Adipocyte (in vitro differentiated cells): ENCODE results near the gene PRDM2.

Experiments
- DNase-seq: peaks from one replicate; pipeline ENCODE4 v3.0.0-alpha.2; 2015; ENCODE audit warnings: low read depth
- H3K27me3 ChIP-seq: replicated peaks from 2 replicates; pipeline ENCODE4 v1.7.0; 2013; ENCODE audit warnings: mild to moderate bottlenecking, low read length, moderate library complexity; ENCODE audit not compliant: control insufficient read depth, insufficient read depth
- H3K36me3 ChIP-seq: 2 replicates; pipeline ENCODE4 v1.7.0; 2013; ENCODE audit warnings: low read length, mild to moderate bottlenecking, moderate library complexity; ENCODE audit not compliant: control insufficient read depth, insufficient read depth, severe bottlenecking
- H3K4me1 ChIP-seq: 2 replicates; pipeline ENCODE4 v1.7.0; 2013; ENCODE audit warnings: mild to moderate bottlenecking, low read length, moderate library complexity; ENCODE audit not compliant: control insufficient read depth, insufficient read depth
- H3K4me3 ChIP-seq: 2 replicates; pipeline ENCODE4 v1.7.0; 2013; ENCODE audit warnings: mild to moderate bottlenecking, low read length, moderate library complexity
- H3K9ac ChIP-seq: 2 replicates; pipeline ENCODE4 v1.7.0; 2013; ENCODE audit warnings: mild to moderate bottlenecking, low read length, moderate library complexity
- H3K9me3 ChIP-seq: 2 replicates; pipeline ENCODE4 v1.7.0; 2013; ENCODE audit warnings: mild to moderate bottlenecking, low read length, moderate library complexity; ENCODE audit not compliant: control insufficient read depth

PRDM2 gene

DNA sequence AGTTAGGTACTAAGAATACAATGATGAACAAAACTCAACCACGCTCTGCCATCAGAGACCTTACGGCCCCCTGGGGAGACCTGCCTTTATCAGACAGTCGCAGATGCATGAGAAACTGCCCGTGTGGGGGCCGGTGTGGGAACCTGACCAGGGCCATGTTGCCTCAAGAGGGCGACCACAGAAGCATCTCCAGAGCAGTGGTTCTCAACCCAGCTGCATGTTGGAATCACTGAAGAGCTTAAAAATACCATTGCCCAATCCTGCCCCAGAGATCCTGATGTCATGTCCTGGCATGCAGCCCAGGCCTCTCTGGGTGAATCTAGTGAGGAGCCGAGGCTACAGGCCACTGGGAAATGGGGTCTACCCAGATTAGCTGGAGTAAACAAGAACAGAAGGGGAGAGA lies 108.7 kb downstream of the PRDM2 start:
- Histone ChIP-seq H3K27me3 (no peaks in the 10 kb centered on the region), H3K9me3 (no peaks in the 10 kb centered on the region), H3K36me3 (no peaks in the 10 kb centered on the region), H3K4me3 (no peak overlapping the region), H3K4me1 (peaks cover 8% of the 10 kb centered on the region), H3K9ac (no peak overlapping the region)
- DNase-seq = peak; percentile 41

DNA sequence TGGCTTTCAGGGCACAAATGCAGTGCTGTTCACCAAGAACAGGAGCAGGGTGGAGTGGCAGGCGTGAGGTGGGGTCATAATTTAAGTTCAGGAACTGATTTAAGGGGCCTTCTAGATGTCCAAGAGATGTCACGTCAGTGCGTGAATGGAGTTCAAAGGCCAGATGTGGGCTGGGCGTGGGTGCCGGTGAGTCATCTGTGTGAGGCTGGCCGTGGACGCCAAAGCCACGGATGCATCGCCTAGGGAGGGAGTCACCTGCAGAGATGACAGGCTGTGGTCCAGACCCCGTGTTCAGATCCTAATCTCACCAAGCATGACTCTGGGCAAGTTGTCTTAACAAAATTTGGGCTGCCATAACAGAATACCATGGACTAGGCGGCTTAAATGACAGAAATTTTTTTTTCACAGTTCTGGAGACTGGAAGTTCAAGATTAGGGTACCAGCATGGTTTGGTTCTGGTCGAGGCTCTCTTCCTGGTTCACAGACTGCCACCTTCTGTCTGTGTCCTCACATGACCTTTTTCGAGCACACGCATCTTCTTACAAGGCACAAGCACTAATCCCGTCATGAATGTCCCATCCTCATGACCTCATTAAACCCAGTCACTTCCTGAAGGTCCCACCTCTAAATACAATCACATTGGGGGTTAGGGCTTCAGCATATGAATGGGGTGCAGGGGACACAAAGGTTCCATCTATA lies 109.6 kb downstream of the PRDM2 start:
- H3K36me3 ChIP-seq = no peaks in the 10 kb centered on the region
- no peak for DNase-seq

DNA sequence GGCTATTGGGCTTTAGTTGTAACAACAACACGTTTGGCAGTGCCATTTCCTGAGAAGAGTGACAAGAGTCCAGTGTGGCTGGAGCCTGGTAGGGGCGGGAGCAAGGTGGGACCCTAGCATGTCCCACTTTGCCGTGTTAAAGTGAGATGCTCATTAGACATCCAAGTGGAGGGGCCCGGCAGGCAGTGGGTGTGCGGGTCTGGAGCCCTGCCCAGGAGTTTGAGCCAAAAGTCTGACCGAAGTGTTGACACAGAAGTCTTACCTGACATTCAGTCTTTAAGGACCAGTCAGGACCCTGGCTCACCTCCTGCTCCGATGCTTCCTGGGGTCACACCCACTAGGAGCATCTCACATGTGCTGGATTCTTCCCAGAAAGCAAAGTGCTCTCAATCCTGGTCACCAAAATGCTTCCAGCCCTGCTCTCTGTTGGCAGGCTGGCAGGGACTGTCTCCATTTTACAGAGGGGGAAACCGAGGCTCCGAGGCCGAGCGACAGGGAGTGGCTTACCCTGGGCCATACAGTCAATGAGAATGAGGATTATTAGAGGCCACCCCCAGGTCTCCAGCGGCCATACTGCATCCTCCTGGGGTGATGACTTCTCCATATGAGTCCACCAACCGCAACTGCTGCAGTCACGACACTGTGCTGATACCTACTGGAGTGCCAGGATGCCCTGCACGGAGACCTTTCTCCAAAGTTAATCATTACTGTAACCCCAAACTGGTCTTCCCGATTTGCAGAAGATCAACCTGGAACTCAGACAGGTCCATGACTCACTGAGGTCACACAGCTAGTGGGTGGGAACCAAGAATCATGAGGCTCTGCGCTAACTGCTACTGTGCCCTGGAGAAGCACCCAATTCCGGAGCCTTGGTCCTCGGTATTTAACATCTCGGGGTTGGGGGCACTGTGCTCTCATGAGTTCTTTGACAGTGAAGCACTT lies 112.7 kb downstream of the PRDM2 start:
- no peak for DNase-seq
- Histone ChIP-seq H3K4me3 (no peak overlapping the region), H3K36me3 (no peaks in the 10 kb centered on the region), H3K9ac (no peak overlapping the region), H3K4me1 (peaks cover 8% of the 10 kb centered on the region), H3K27me3 (no peaks in the 10 kb centered on the region), H3K9me3 (no peaks in the 10 kb centered on the region)

More for the DNA sequence above, 109.6 kb downstream of the PRDM2 start:
- Histone ChIP-seq H3K9me3 (no peaks in the 10 kb centered on the region), H3K4me3 (no peak overlapping the region), H3K4me1 (peaks cover 8% of the 10 kb centered on the region), H3K27me3 (no peaks in the 10 kb centered on the region), H3K9ac (no peak overlapping the region)

DNA sequence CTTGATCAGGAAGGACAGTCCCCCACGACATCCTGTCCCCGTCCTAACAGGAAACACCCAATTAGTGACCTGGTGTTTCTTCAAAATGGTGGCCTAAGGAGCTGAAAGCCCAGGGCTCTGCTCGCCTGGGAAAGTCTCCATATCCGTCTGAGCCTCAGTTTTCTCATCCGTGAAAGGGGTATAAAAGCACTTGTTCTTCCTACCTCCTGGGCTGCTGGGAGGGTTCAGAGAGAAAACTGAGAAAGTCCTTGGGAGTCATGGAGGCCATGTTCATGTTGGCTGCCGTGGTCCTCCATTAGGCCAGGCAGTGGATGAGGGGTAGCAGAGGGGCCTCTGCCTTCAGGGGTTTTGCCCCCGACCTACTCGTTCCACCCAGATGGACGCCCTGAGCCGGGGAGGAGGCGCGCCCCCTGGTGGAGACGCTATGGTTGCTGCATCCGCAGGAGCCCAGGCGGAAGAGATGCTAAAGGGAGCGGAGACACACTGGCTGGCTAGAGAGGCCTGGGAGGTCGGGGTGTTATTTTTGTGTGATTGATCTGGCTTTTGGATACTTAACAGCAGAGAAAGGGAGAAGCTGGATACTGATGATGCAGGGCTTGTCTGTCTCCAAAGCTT lies 113.5 kb downstream of the PRDM2 start:
- H3K4me3 ChIP-seq = no peak overlapping the region
- H3K27me3 ChIP-seq = no peaks in the 10 kb centered on the region
- H3K4me1 ChIP-seq = peaks cover 6% of the 10 kb centered on the region
- no peaks in the 10 kb centered on the region for H3K36me3 ChIP-seq
- DNase-seq = peak; percentile 13
- H3K9ac ChIP-seq = no peak overlapping the region
- H3K9me3 ChIP-seq = no peaks in the 10 kb centered on the region

DNA sequence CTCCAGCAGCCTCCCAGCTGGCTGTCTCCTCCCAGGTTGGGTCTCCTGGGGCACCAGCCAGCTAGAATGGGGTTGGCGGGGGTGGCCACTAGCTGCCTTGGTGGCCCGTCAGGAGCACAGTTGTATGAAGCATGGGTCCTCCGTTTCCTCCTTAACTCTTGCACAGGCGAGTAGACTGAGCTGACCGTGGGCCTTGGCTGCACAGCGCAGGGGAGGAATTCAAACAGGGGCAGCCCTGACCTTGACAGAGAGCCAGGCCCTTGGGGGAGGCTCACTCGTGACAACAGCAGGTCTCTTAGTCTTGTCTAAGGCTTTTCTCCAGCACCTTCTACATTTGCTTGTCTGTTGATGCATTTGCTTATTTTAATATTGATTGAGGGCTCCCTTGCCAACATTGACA lies 114.1 kb downstream of the PRDM2 start:
- H3K4me1 ChIP-seq = peaks cover under 1% of the 10 kb centered on the region
- DNase-seq = no peak
- no peaks in the 10 kb centered on the region for H3K36me3 ChIP-seq
- H3K9ac ChIP-seq = no peak overlapping the region
- H3K27me3 ChIP-seq = no peaks in the 10 kb centered on the region
- H3K4me3 ChIP-seq = no peak overlapping the region
- H3K9me3 ChIP-seq = no peaks in the 10 kb centered on the region

DNA sequence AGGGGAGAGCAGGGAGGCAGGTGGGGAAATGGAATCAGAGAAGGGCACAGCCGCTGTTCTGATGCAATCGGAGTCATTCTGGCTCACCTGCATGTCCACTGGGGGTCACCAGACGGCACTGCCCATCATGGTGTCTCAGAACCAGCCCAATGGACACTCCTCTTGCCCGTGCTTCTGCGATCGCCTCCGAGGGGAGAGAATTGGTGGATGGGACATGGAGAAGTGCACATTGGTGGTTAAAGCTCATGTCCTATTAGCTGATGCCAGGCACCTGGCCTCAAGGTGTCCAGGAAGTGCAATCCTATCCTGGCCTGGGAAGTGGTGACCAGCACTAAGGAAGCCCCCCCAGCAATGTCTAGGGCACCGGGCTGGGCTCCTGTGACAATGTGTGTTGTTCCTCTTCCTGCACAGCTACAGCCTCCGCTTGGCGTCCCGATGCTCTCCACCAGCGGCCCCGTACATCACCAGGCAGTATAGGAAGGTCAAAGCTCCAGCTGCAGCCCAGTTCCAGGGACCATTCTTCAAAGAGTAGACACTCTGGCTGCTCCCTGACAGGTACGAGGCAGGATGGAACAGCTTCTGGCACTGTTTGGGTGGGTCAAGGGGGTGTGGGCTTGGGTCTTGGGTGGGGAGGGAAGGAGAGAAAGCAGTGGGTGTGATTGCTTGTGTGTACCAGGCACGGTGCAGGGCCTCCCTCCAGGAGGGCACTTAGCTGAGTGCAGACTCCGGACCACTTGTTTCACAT lies 116.2 kb downstream of the PRDM2 start:
- DNase-seq = no peak
- Histone ChIP-seq H3K9ac (no peak overlapping the region), H3K36me3 (no peaks in the 10 kb centered on the region), H3K9me3 (no peaks in the 10 kb centered on the region), H3K4me1 (no peaks in the 10 kb centered on the region), H3K27me3 (no peaks in the 10 kb centered on the region), H3K4me3 (no peak overlapping the region)

DNA sequence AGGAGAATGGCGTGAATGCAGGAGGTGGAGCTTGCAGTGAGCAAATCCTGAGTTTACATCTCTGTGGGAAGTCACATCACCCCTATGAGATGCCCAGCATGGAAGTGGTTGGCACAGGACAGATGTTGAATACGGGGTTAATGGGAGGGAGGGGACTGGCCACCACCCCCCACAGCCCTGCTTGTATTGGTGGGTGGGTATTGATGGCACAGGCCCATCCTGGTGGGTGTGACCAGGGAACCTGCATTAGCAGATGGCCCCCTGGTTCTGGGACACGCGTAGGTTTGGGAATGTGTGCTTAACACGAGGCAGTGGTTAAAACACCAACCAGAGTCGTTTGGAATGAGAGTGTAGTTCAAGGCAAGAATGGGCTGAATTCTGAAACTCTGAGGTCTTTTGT lies 117.9 kb downstream of the PRDM2 start:
- H3K4me1 ChIP-seq = no peaks in the 10 kb centered on the region
- no peak overlapping the region for H3K9ac ChIP-seq
- no peaks in the 10 kb centered on the region for H3K9me3 ChIP-seq
- DNase-seq = no peak
- H3K36me3 ChIP-seq = no peaks in the 10 kb centered on the region
- H3K27me3 ChIP-seq = no peaks in the 10 kb centered on the region
- no peak overlapping the region for H3K4me3 ChIP-seq

DNA sequence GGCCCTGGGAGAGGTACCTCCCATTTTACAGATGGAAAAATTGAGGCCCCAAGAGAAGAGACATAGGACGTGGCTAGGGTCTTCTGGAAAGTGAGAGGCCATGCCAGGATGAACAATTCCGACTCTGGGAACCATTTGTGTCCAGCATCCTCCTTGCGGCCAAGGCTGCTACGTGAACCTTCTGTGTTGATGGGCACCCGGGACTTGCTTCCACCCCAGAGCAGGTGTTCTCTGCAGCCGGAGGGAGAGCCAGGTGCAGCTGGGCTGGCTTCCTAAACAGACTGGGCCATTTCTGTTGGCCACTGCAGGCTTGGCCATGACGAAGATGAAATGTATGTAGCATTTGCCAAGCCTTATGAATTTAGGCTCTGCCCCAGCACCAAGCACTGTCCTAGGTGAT lies 118.9 kb downstream of the PRDM2 start:
- H3K27me3 ChIP-seq = no peaks in the 10 kb centered on the region
- no peaks in the 10 kb centered on the region for H3K4me1 ChIP-seq
- no peak overlapping the region for H3K9ac ChIP-seq
- no peak overlapping the region for H3K4me3 ChIP-seq
- H3K9me3 ChIP-seq = no peaks in the 10 kb centered on the region
- no peaks in the 10 kb centered on the region for H3K36me3 ChIP-seq
- DNase-seq = no peak

DNA sequence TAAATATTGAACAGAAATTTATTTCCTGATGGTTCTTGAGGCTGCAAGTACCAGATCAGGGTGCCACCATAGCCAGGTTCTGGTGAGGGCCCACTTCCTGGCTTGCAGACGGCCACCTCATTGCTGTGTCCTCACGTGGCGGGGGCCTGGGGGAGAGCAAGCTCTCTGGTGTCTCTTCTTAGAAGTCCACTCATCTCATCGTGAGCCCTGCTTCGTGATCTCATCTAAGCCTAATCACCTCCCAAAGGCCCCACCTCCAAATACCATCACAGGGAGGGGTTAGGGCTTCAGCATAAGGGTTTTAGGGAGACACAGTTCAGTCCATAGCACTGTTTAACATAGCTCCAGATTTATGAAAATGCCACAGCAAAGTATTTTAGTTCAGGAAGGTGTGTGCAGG lies 119.7 kb downstream of the PRDM2 start:
- H3K9me3 ChIP-seq = no peaks in the 10 kb centered on the region
- H3K9ac ChIP-seq = no peak overlapping the region
- H3K4me3 ChIP-seq = no peak overlapping the region
- H3K36me3 ChIP-seq = no peaks in the 10 kb centered on the region
- DNase-seq = no peak
- no peaks in the 10 kb centered on the region for H3K27me3 ChIP-seq
- no peaks in the 10 kb centered on the region for H3K4me1 ChIP-seq

DNA sequence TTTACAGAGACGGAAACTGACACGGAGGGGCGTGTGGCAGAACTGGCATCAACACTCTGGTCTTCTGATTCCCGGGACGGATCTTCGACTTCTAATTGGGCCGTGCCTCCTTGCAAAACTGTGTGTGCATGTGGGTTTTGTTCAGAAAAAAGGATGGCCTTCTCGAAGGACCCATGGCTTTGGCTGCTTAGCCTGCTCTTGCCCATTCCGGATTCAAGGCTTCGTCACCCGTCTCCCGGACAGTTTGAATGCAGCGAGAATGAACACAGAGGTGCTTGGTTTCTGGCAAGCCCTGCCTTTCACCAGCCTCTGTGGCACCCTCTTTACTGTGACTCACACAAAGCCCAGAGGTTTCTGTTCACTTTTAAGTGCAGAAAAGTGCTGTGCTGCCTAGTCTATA lies 120.1 kb downstream of the PRDM2 start:
- H3K9me3 ChIP-seq = no peaks in the 10 kb centered on the region
- DNase-seq = no peak
- no peak overlapping the region for H3K4me3 ChIP-seq
- no peaks in the 10 kb centered on the region for H3K36me3 ChIP-seq
- H3K4me1 ChIP-seq = no peaks in the 10 kb centered on the region
- no peak overlapping the region for H3K9ac ChIP-seq
- H3K27me3 ChIP-seq = no peaks in the 10 kb centered on the region

DNA sequence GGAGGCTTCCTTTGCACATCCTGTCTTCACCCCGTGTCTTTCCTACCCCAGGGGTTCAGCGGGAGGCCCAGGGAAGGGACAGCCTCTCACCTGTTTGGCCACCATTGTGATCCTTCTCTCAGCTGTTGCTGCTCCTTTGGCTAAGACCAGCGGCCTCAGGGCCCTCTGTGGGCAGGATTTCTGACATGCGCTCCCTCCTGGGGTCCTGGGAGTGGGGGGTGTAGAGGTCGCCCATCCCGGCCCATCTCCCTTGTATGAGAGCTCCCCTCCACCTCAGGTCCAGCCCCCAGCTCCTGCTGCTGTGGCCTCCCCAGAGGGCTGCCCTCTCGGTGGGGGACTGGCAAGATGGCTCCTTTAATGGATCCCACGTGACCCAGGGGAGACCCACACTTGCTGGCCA lies 120.5 kb downstream of the PRDM2 start:
- Histone ChIP-seq H3K36me3 (no peaks in the 10 kb centered on the region), H3K4me3 (no peak overlapping the region), H3K4me1 (no peaks in the 10 kb centered on the region), H3K9ac (no peak overlapping the region), H3K9me3 (no peaks in the 10 kb centered on the region), H3K27me3 (no peaks in the 10 kb centered on the region)
- DNase-seq = no peak
